RWPE1 (cell line): Measurements from ENCODE around the gene CNIH1.
"Not testable (repeated sequence)": the region's sequence is repeated elsewhere in the genome, so short reads cannot be mapped to it uniquely, and the experiment has no call there.

Source experiments
- CTCF ChIA-PET: fragments of 350-600 bp; sonication (Branson Sonifier 250); formaldehyde crosslinking; extraction: SDS; loops from one replicate; lab custom pipeline; 2021; lab: Yijun Ruan, JAX
- POLR2A ChIA-PET: fragments of 400-600 bp; formaldehyde crosslinking; extraction: SDS; loops from one replicate; lab custom pipeline; 2020; ENCODE audit warnings: antibody characterized with exemption; ENCODE audit not compliant: low non-redundant PET; lab: Yijun Ruan, JAX
- DNase-seq: peaks from one replicate; pipeline ENCODE4 v3.0.0; 2012; ENCODE audit warnings: low spot score
- H3K27ac ChIP-seq: fragments of 450-650 bp; 2 replicates; pipeline ENCODE4 v1.5.1; 2017
- CTCF ChIP-seq: fragments of 450-650 bp; conservative IDR thresholded peaks from 2 replicates; pipeline ENCODE4 v1.5.1; 2017; ENCODE audit warnings: low read depth, mild to moderate bottlenecking

Gene CNIH1

GRCh38 chr14:54471641-54472040 lies 30.5 kb upstream of the CNIH1 start:
- H3K27ac ChIP-seq: no peak overlapping the region
- POLR2A ChIA-PET: no interaction called here
- CTCF ChIA-PET: no interaction called here
- TF ChIP-seq CTCF: no peak
- no peak for DNase-seq

DNA sequence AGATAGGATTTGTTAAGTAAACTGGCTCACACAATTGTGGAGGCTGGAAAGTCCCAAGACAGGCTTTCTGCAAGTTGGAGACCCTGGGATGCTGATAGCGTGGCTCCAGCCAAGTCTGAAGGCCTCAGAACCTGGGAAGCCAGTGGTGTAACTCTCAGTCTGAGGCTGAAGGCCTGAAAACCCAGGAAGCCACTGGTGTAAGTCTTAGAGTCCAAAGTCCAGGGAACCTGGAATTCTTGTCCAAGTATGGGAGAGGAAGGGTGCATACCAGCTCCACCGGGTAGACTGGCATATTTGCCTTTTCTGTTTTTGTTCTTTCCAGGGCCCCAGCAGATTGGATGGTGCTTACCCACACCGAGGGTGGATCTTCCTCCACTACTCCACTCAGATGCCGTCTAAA lies 29.5 kb upstream of the CNIH1 start:
- POLR2A ChIA-PET: no interaction called here
- CTCF ChIA-PET: no interaction called here
- TF ChIP-seq CTCF: no peak
- H3K27ac ChIP-seq: no peak overlapping the region
- DNase-seq: no peak

DNA sequence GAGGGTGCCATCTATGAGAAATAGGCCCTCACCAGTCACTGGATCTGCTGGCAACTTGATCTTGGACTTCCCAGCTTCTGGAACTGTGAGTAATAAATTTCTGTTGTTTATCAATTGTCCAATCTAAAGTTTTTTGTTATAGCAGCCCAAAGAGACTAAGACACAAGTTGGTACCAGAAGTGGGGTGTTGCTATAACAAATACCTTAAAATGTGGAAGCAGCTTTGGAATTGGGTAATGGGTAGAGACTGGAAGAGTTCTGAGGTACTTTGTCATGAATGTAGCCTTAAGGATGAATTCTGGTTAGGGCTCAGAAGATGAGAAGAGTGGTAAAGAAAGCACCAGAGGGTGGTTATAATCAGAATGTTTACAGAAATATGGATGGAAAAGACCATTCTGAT lies 26.1 kb upstream of the CNIH1 start:
- TF ChIP-seq CTCF: no peak
- DNase-seq: no peak
- ChIA-PET CTCF (no interaction called here), POLR2A (no interaction called here)
- H3K27ac ChIP-seq: no peak overlapping the region

- POLR2A ChIA-PET: no interaction called here
- TF ChIP-seq CTCF: no peak
- CTCF ChIA-PET: interaction anchor here (0.7 kb wide), 1 partner anchor 1934 kb away, joined by 4 read pairs; no protein-coding TSS in a partner anchor
- no peak overlapping the region for H3K27ac ChIP-seq
- no peak for DNase-seq
Observed at GRCh38 chr14:54465654-54466053, 24.5 kb upstream of the CNIH1 start.

DNA sequence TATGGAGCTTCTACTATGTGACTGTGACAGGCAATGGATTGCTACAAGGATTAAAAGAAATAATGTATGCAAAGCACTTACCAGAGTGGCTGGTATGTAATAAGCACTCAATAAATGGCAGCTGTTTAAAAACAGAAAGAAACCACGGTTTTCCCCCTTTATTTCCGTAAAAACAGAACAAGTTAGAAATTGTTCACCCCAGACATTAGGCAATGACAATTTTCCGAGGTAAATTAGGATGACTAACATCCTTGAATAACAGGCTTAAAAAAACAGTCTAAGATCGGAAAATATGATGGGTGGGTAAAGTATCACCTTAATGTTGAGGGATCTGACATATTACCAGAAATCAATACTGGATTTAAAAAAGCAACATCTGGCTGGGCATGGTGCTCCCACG lies 20.9 kb upstream of the CNIH1 start:
- ChIA-PET CTCF (interaction anchor here (0.8 to 1.7 kb wide), 3 partner anchors 12 to 25 kb away, joined by 3 to 6 read pairs (median 5); no protein-coding TSS in a partner anchor), POLR2A (no interaction called here)
- peak overlapping the region; percentile 77 for H3K27ac ChIP-seq
- peak; percentile 58 for DNase-seq
- no peak for TF ChIP-seq CTCF

- no peak overlapping the region for H3K27ac ChIP-seq
- ChIA-PET POLR2A (no interaction called here), CTCF (interaction anchor here (0.7 kb wide), 2 partner anchors 153 to 630 kb away, joined by 3 read pairs; no protein-coding TSS in a partner anchor)
- no peak for TF ChIP-seq CTCF
- DNase-seq: no peak
Observed at GRCh38 chr14:54459106-54459505, 17.9 kb upstream of the CNIH1 start.

GRCh38 chr14:54458536-54458935 lies 17.4 kb upstream of the CNIH1 start:
- CTCF ChIA-PET: interaction anchor here (0.6 to 0.7 kb wide), 2 partner anchors 31 to 152 kb away, joined by 3 read pairs; no protein-coding TSS in a partner anchor
- H3K27ac ChIP-seq, POLR2A ChIA-PET, DNase-seq: not testable (repeated sequence)
